WTC11 (cell line): ENCODE results near the gene LHPP. TPM values are rescaled to one million over a fixed set of nuclear protein-coding genes. Genes with fewer than 3 reads are reported as not detected.

ENCODE experiments used
- ATAC-seq: fragments of 200-7000 bp; cut with Tn5 transposase; 2 replicates; pipeline ENCODE4 v1.10.0; 2021; ENCODE audit warnings: mild to moderate bottlenecking, moderate library complexity
- CTCF ChIA-PET: fragments of 300-600 bp; sonication (Branson Sonifier 250); formaldehyde crosslinking; loops from one replicate; lab custom pipeline; 2021; ENCODE audit warnings: antibody characterized with exemption; lab: Charles Lee
- POLR2A ChIA-PET: fragments of 350-600 bp; sonication (Branson Sonifier 250); formaldehyde crosslinking; loops from one replicate; lab custom pipeline; 2021; ENCODE audit warnings: antibody characterized with exemption; lab: Charles Lee
- DNase-seq: peaks from one replicate; pipeline ENCODE4 v3.0.0; 2021; ENCODE audit warnings: low spot score
- H3K27ac Mint-ChIP-seq: 2 replicates; pipeline ENCODE4 v1.8.0; 2021; ENCODE audit warnings: mixed read lengths
- H3K27me3 Mint-ChIP-seq: 2 replicates; pipeline ENCODE4 v1.8.0; 2021; ENCODE audit warnings: low read depth, mild to moderate bottlenecking, moderate library complexity, mixed read lengths
- H3K36me3 Mint-ChIP-seq: 2 replicates; pipeline ENCODE4 v1.8.0; 2021; ENCODE audit warnings: mixed read lengths
- H3K4me1 Mint-ChIP-seq: 2 replicates; pipeline ENCODE4 v1.8.0; 2022; ENCODE audit warnings: mixed read lengths
- H3K4me3 Mint-ChIP-seq: 2 replicates; pipeline ENCODE4 v1.8.0; 2021; ENCODE audit warnings: mild to moderate bottlenecking, moderate library complexity, mixed read lengths
- H3K9me3 Mint-ChIP-seq: 2 replicates; pipeline ENCODE4 v1.8.0; 2021; ENCODE audit warnings: mixed read lengths
- AFF4 ChIP-seq: sonication (generic); formaldehyde crosslinking; IDR thresholded peaks from 2 replicates; pipeline ENCODE4 v1.8.1; 2023; ENCODE audit warnings: mild to moderate bottlenecking, missing genetic modification reagents, borderline replicate concordance
- AR ChIP-seq: fragments of 250-450 bp; sonication (Bioruptor Pico); IDR thresholded peaks from 2 replicates; pipeline ENCODE4 v1.9.0; 2021; ENCODE audit warnings: mild to moderate bottlenecking
- ATF6 ChIP-seq: sonication (generic); formaldehyde crosslinking; IDR thresholded peaks from 2 replicates; pipeline ENCODE4 v1.8.1; 2023; ENCODE audit warnings: mild to moderate bottlenecking, missing genetic modification reagents
- CREB1 ChIP-seq: sonication (generic); formaldehyde crosslinking; IDR thresholded peaks from 2 replicates; pipeline ENCODE4 v1.8.0; 2023; ENCODE audit warnings: mild to moderate bottlenecking, missing genetic modification reagents
- CTCF ChIP-seq: fragments of 200-600 bp; IDR thresholded peaks from 2 replicates; pipeline ENCODE4 v1.8.0; 2022; ENCODE audit warnings: antibody characterized with exemption
- E2F1 ChIP-seq: sonication (generic); formaldehyde crosslinking; IDR thresholded peaks from 2 replicates; pipeline ENCODE4 v1.8.0; 2022; ENCODE audit warnings: mild to moderate bottlenecking, missing genetic modification reagents
- EMX1 ChIP-seq: fragments of 250-450 bp; sonication (Bioruptor Pico); IDR thresholded peaks from 2 replicates; pipeline ENCODE4 v1.8.0; 2021; ENCODE audit warnings: mild to moderate bottlenecking
- ERG ChIP-seq: fragments of 250-450 bp; sonication (Bioruptor Pico); IDR thresholded peaks from 2 replicates; pipeline ENCODE4 v1.8.0; 2021; ENCODE audit warnings: mild to moderate bottlenecking
- ESRRA ChIP-seq: sonication (generic); formaldehyde crosslinking; IDR thresholded peaks from 2 replicates; pipeline ENCODE4 v1.8.1; 2022; ENCODE audit warnings: mild to moderate bottlenecking, missing genetic modification reagents, borderline replicate concordance
- GRHL2 ChIP-seq: fragments of 250-450 bp; sonication (Bioruptor Pico); IDR thresholded peaks from 2 replicates; pipeline ENCODE4 v1.8.0; 2022; ENCODE audit warnings: mild to moderate bottlenecking, moderate library complexity; ENCODE audit not compliant: insufficient replicate concordance, severe bottlenecking
- HMGA2 ChIP-seq: fragments of 250-450 bp; sonication (Bioruptor Pico); IDR thresholded peaks from 2 replicates; pipeline ENCODE4 v1.4.0; 2021; ENCODE audit warnings: mild to moderate bottlenecking, moderate library complexity
- JAZF1 ChIP-seq: fragments of 250-450 bp; sonication (Bioruptor Pico); IDR thresholded peaks from 2 replicates; pipeline ENCODE4 v1.9.0; 2021; ENCODE audit warnings: moderate library complexity, mild to moderate bottlenecking, inconsistent platforms
- MLX ChIP-seq: sonication (generic); formaldehyde crosslinking; IDR thresholded peaks from 2 replicates; pipeline ENCODE4 v1.8.1; 2023; ENCODE audit warnings: mild to moderate bottlenecking, missing genetic modification reagents, moderate library complexity
- PRRX2 ChIP-seq: fragments of 250-450 bp; sonication (Bioruptor Pico); IDR thresholded peaks from 2 replicates; pipeline ENCODE4 v1.8.0; 2021; ENCODE audit warnings: mild to moderate bottlenecking
- RORB ChIP-seq: fragments of 250-450 bp; sonication (Bioruptor Pico); IDR thresholded peaks from 2 replicates; pipeline ENCODE4 v1.9.0; 2021; ENCODE audit warnings: mild to moderate bottlenecking
- SMAD3 ChIP-seq: sonication (generic); formaldehyde crosslinking; IDR thresholded peaks from 2 replicates; pipeline ENCODE4 v1.8.0; 2022; ENCODE audit warnings: missing genetic modification reagents, mild to moderate bottlenecking, borderline replicate concordance
- SP1 ChIP-seq: sonication (generic); formaldehyde crosslinking; conservative IDR thresholded peaks from 2 replicates; pipeline ENCODE4 v1.8.1; 2022; ENCODE audit warnings: missing genetic modification reagents
- TEAD1 ChIP-seq: sonication (generic); formaldehyde crosslinking; IDR thresholded peaks from 2 replicates; pipeline ENCODE4 v1.8.0; 2022; ENCODE audit warnings: mild to moderate bottlenecking, missing genetic modification reagents
- USF2 ChIP-seq: sonication (generic); formaldehyde crosslinking; IDR thresholded peaks from 2 replicates; pipeline ENCODE4 v1.8.1; 2023; ENCODE audit warnings: mild to moderate bottlenecking, missing genetic modification reagents, moderate library complexity
- ZNF671 ChIP-seq: fragments of 250-450 bp; sonication (Bioruptor Pico); IDR thresholded peaks from 2 replicates; pipeline ENCODE4 v1.8.0; 2021; ENCODE audit warnings: mild to moderate bottlenecking
- total RNA-seq: library from RNA; stranded (reverse); gene quantifications from 3 replicates; pipeline ENCODE4 v1.2.3, GENCODE V29; 2021

Gene LHPP
- total RNA-seq, 1 experiment from 2014 or later: 33.2 TPM

- Mint-ChIP-seq H3K4me3 (no peak overlapping the region), H3K4me1 (peaks cover 6% of the 10 kb centered on the region), H3K27me3 (no peaks in the 10 kb centered on the region), H3K27ac (no peak overlapping the region)
- CTCF ChIA-PET: interaction anchor here (1.1 to 1.6 kb wide), 4 partner anchors 9 to 120 kb away, joined by 3 to 6 read pairs (median 4); no protein-coding TSS in a partner anchor
- POLR2A ChIA-PET: no interaction called here
- DNase-seq: no peak
- no peak for TF ChIP-seq RORB (CRISPR knock-in tag)
- no peak for TF ChIP-seq PRRX2
- TF ChIP-seq MLX (CRISPR knock-in tag): no peak
- TF ChIP-seq SMAD3 (CRISPR knock-in tag): no peak
- TF ChIP-seq, all 79 proteins: peak for 0
- Mint-ChIP-seq H3K9me3 (no peaks in the 10 kb centered on the region), H3K36me3 (no peaks in the 10 kb centered on the region)
- no peak for ATAC-seq
Measured at GRCh38 chr10:124621637-124622036, 160.0 kb downstream of the LHPP start.

- no peak for DNase-seq
- no peak for ATAC-seq
- CTCF ChIA-PET: interaction anchor here (1.6 kb wide), 1 partner anchor 92 kb away, joined by 4 read pairs; no protein-coding TSS in a partner anchor
- POLR2A ChIA-PET: no interaction called here
- peak overlapping the region; percentile 78; the same call in 1 of the 2 replicates for H3K27ac Mint-ChIP-seq
- no peak overlapping the region for H3K4me3 Mint-ChIP-seq
- TF ChIP-seq GRHL2 (CRISPR knock-in tag) (no peak), ZNF671 (no peak), SP1 (CRISPR knock-in tag) (no peak), EMX1 (CRISPR knock-in tag) (no peak), ATF6 (CRISPR knock-in tag) (no peak), CREB1 (CRISPR knock-in tag) (no peak), MLX (CRISPR knock-in tag) (no peak), AFF4 (CRISPR knock-in tag) (no peak), E2F1 (no peak), ERG (CRISPR knock-in tag) (no peak), AR (CRISPR knock-in tag) (no peak), TEAD1 (CRISPR knock-in tag) (no peak), HMGA2 (CRISPR knock-in tag) (no peak), USF2 (no peak), CTCF (no peak), JAZF1 (CRISPR knock-in tag) (no peak), ESRRA (no peak)
- TF ChIP-seq, all 79 proteins: peak for 0
- Mint-ChIP-seq H3K4me1 (peaks cover 10% of the 10 kb centered on the region), H3K36me3 (no peaks in the 10 kb centered on the region), H3K27me3 (no peaks in the 10 kb centered on the region), H3K9me3 (no peaks in the 10 kb centered on the region)
Measured at GRCh38 chr10:124622158-124622557, 160.5 kb downstream of the LHPP start.
